CD4-positive, alpha-beta T cell treated with Interleukin-6 at 100 ng/mL for 8 hours (primary cell): ENCODE results near the gene ZNF831.

Experiments
- DNase-seq: peaks from one replicate; pipeline ENCODE4 v3.0.0-alpha.2; 2020; ENCODE audit warnings: mixed read lengths, low spot score

Gene ZNF831

GRCh38 chr20:59305908-59306655 is 142.5 kb downstream of the ZNF831 start:
- no peak for DNase-seq

- DNase-seq: no peak
These were observed 143.6 kb downstream of the ZNF831 start for GRCh38 chr20:59307270-59307669.
